HG03095 (cell line): Measurements from ENCODE around the gene UIMC1.

Experiments
- ATAC-seq: cut with Tn5 transposase; IDR thresholded peaks from one replicate; pipeline ENCODE4 v1.9.1; 2021; ENCODE audit warnings: moderate library complexity; ENCODE audit not compliant: unreplicated experiment

The UIMC1 gene

GRCh38 chr5:176956756-176957155 lies 49.8 kb downstream of the UIMC1 start:
- no peak for ATAC-seq

- no peak for ATAC-seq
Measured at GRCh38 chr5:176955895-176956294, 50.7 kb downstream of the UIMC1 start.

GRCh38 chr5:176954050-176954449 lies 52.5 kb downstream of the UIMC1 start:
- no peak for ATAC-seq

- no peak for ATAC-seq
Measured at GRCh38 chr5:176952531-176953193, 53.9 kb downstream of the UIMC1 start.

- ATAC-seq = no peak
Measured at GRCh38 chr5:176948458-176948857, 58.1 kb downstream of the UIMC1 start.

GRCh38 chr5:176947847-176948246 lies 58.7 kb downstream of the UIMC1 start:
- no peak for ATAC-seq

- no peak for ATAC-seq
Measured at GRCh38 chr5:176944268-176944667, 62.3 kb downstream of the UIMC1 start.

- ATAC-seq = no peak
Measured at GRCh38 chr5:176943816-176944215, 62.8 kb downstream of the UIMC1 start.

GRCh38 chr5:176941951-176942350 lies 64.6 kb downstream of the UIMC1 start:
- no peak for ATAC-seq

GRCh38 chr5:176938472-176938871 lies 68.1 kb downstream of the UIMC1 start:
- no peak for ATAC-seq

- no peak for ATAC-seq
Measured at GRCh38 chr5:176935017-176935416, 71.6 kb downstream of the UIMC1 start.

GRCh38 chr5:176934309-176934930 lies 72.2 kb downstream of the UIMC1 start:
- ATAC-seq = no peak

- no peak for ATAC-seq
Measured at GRCh38 chr5:176929654-176930053, 76.9 kb downstream of the UIMC1 start.

GRCh38 chr5:176927562-176927961 lies 79.0 kb downstream of the UIMC1 start:
- no peak for ATAC-seq

- no peak for ATAC-seq
Measured at GRCh38 chr5:176922817-176923216, 83.8 kb downstream of the UIMC1 start.

GRCh38 chr5:176921714-176922113 lies 84.9 kb downstream of the UIMC1 start:
- no peak for ATAC-seq

GRCh38 chr5:176918613-176919012 lies 88.0 kb downstream of the UIMC1 start:
- no peak for ATAC-seq

- no peak for ATAC-seq
Measured at GRCh38 chr5:176916337-176916736, 90.2 kb downstream of the UIMC1 start.

GRCh38 chr5:176915906-176916305 lies 90.7 kb downstream of the UIMC1 start:
- ATAC-seq = no peak

- ATAC-seq = no peak
Measured at GRCh38 chr5:176912115-176912514, 94.5 kb downstream of the UIMC1 start.

- no peak for ATAC-seq
Measured at GRCh38 chr5:176908675-176909368, 97.8 kb downstream of the UIMC1 start.

GRCh38 chr5:176906796-176907195 lies 99.8 kb downstream of the UIMC1 start:
- no peak for ATAC-seq
